Ishikawa (cell line): ENCODE data around the gene NEUROG3.

ENCODE experiments used
- CEBPB ChIP-seq: IDR thresholded peaks from 2 replicates; pipeline ENCODE4 v1.6.1; 2012
- CREB1 ChIP-seq: IDR thresholded peaks from 2 replicates; pipeline ENCODE4 v1.6.1; 2012; ENCODE audit warnings: low read depth
- EGR1 ChIP-seq: IDR thresholded peaks from 2 replicates; pipeline ENCODE4 v1.6.1; 2012
- EP300 ChIP-seq: IDR thresholded peaks from 2 replicates; pipeline ENCODE4 v1.6.1; 2012; ENCODE audit warnings: borderline replicate concordance
- FOXM1 ChIP-seq: IDR thresholded peaks from 2 replicates; pipeline ENCODE4 v1.6.1; 2012; ENCODE audit warnings: low read depth, borderline replicate concordance
- MAX ChIP-seq: IDR thresholded peaks from 2 replicates; pipeline ENCODE4 v1.6.1; 2012
- NFIC ChIP-seq: IDR thresholded peaks from 2 replicates; pipeline ENCODE4 v1.6.1; 2012
- RAD21 ChIP-seq: IDR thresholded peaks from 2 replicates; pipeline ENCODE4 v1.6.1; 2012; ENCODE audit warnings: low read depth
- TAF1 ChIP-seq: IDR thresholded peaks from 2 replicates; pipeline ENCODE4 v1.6.1; 2012; ENCODE audit warnings: low read depth, mild to moderate bottlenecking
- TCF12 ChIP-seq: IDR thresholded peaks from 2 replicates; pipeline ENCODE4 v1.6.1; 2012; ENCODE audit warnings: low read depth
- TEAD4 ChIP-seq: IDR thresholded peaks from 2 replicates; pipeline ENCODE4 v1.6.1; 2012
- USF1 ChIP-seq: IDR thresholded peaks from 2 replicates; pipeline ENCODE4 v1.6.1; 2012
- YY1 ChIP-seq: IDR thresholded peaks from 2 replicates; pipeline ENCODE4 v1.6.1; 2012; ENCODE audit warnings: low read depth
- ZBTB7A ChIP-seq: IDR thresholded peaks from 2 replicates; pipeline ENCODE4 v1.6.1; 2012; ENCODE audit warnings: low read depth
- TF ChIP-seq, protein P1 (sequence below): IDR thresholded peaks from 2 replicates; pipeline ENCODE4 v1.6.1; 2012; ENCODE audit warnings: low read depth, mild to moderate bottlenecking

The NEUROG3 gene

DNA sequence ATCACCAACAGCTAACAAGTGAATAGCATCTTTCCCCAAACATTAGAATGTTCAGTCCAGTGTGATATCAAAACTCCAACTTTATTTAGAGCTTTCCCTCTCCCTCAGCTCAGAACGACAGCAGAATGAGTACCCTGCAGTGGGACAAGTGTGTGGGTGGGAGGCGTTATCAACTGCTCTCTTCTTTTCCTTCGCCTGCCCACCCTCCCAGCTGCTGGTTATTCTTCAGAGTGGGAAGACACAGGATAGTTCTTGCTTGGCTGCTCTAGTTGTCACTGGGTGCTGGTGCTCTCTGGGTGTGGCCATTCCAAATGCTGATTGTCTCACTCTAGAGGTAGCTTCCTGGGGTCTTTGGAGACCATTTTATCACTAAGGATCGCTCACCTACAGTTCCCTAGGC, 43.1 kb upstream of the NEUROG3 start:
- TF ChIP-seq FOXM1 (no peak), NFIC (no peak), RAD21 (no peak), CREB1 (no peak), USF1 (no peak), EGR1 (no peak), ZBTB7A (no peak), TEAD4 (no peak), MAX (no peak), YY1 (no peak), CEBPB (no peak), TCF12 (no peak)
- TF ChIP-seq, protein P1, sequence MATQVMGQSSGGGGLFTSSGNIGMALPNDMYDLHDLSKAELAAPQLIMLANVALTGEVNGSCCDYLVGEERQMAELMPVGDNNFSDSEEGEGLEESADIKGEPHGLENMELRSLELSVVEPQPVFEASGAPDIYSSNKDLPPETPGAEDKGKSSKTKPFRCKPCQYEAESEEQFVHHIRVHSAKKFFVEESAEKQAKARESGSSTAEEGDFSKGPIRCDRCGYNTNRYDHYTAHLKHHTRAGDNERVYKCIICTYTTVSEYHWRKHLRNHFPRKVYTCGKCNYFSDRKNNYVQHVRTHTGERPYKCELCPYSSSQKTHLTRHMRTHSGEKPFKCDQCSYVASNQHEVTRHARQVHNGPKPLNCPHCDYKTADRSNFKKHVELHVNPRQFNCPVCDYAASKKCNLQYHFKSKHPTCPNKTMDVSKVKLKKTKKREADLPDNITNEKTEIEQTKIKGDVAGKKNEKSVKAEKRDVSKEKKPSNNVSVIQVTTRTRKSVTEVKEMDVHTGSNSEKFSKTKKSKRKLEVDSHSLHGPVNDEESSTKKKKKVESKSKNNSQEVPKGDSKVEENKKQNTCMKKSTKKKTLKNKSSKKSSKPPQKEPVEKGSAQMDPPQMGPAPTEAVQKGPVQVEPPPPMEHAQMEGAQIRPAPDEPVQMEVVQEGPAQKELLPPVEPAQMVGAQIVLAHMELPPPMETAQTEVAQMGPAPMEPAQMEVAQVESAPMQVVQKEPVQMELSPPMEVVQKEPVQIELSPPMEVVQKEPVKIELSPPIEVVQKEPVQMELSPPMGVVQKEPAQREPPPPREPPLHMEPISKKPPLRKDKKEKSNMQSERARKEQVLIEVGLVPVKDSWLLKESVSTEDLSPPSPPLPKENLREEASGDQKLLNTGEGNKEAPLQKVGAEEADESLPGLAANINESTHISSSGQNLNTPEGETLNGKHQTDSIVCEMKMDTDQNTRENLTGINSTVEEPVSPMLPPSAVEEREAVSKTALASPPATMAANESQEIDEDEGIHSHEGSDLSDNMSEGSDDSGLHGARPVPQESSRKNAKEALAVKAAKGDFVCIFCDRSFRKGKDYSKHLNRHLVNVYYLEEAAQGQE = no peak

DNA sequence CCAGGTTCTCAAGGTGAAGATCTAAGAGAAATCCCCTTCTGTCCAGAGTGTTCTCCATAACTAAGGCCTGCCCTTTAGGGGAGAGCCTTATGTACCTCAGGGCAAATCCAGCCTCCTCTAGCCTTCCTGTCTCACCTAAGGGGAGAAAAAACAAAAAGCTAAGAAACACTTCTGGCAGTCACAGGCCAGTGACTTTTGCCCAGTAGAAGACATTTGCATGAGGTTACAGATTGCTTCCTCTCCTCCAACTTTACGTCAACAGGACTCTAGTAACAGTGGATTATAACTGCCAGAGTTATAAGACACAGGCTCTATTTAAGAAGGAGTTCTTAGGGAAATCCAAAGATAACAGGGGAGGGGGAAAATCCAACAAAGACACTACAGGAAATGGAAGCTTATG, 40.9 kb upstream of the NEUROG3 start:
- TF ChIP-seq MAX (no peak), ZBTB7A (no peak), USF1 (no peak), EP300 (no peak), CREB1 (no peak), TEAD4 (no peak), RAD21 (no peak), EGR1 (no peak), CEBPB (no peak), FOXM1 (no peak), TCF12 (no peak), TAF1 (no peak)

GRCh38 chr10:69612760-69613159, 39.5 kb upstream of the NEUROG3 start:
- TF ChIP-seq, protein P1 = no peak
- TF ChIP-seq EP300 (no peak), ZBTB7A (no peak), MAX (no peak), TEAD4 (no peak), TCF12 (no peak), CREB1 (no peak), USF1 (no peak), NFIC (no peak), RAD21 (no peak), FOXM1 (no peak), YY1 (no peak)

DNA sequence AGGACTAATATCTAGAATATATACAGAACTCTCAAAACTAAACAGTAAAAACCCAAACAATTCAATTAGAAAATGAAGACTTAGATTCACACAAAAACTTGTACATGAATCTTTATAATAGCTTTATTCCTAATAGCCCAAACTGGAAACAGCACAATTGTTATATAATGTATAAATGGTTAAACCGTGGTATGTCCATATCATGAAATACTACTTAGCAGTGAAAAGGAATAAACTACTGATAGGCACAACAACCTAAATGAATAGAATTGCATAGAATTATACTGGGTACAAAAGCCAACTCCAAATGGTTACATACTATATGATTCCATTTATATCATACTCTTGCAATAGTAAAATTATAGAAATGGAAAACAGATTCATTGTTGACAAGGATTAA, 35.9 kb upstream of the NEUROG3 start:
- TF ChIP-seq ZBTB7A = no peak
- no peak for TF ChIP-seq CREB1
- TF ChIP-seq RAD21 = no peak
- TF ChIP-seq MAX = no peak
- no peak for TF ChIP-seq USF1
- no peak for TF ChIP-seq NFIC
- TF ChIP-seq TCF12 = no peak
- TF ChIP-seq, protein P1 = no peak
- no peak for TF ChIP-seq TEAD4
- TF ChIP-seq EP300 = no peak
- no peak for TF ChIP-seq TAF1
- TF ChIP-seq CEBPB = no peak
- TF ChIP-seq YY1 = no peak
- TF ChIP-seq EGR1 = no peak
- no peak for TF ChIP-seq FOXM1
